Endodermal cell (in vitro differentiated cells): Measurements from ENCODE around the gene FAM8A1. TPM values are rescaled to one million over a fixed set of nuclear protein-coding genes. Genes with fewer than 3 reads are reported as not detected.

ENCODE experiments used
- DNase-seq: peaks from one replicate; pipeline ENCODE4 v3.0.0-alpha.2; 2017
- H3K27ac ChIP-seq: 2 replicates; pipeline ENCODE4 v1.5.1; 2013; ENCODE audit warnings: mild to moderate bottlenecking, low read depth, low read length, moderate library complexity
- H3K27me3 ChIP-seq: 2 replicates; pipeline ENCODE4 v1.6.1; 2013; ENCODE audit warnings: mild to moderate bottlenecking, low read length, moderate library complexity; ENCODE audit not compliant: insufficient read depth, control insufficient read depth, poor library complexity, severe bottlenecking
- H3K36me3 ChIP-seq: 2 replicates; pipeline ENCODE4 v1.7.0; 2013; ENCODE audit warnings: mild to moderate bottlenecking, low read length, moderate library complexity; ENCODE audit not compliant: control insufficient read depth, insufficient read depth
- H3K4me1 ChIP-seq: one replicate; pipeline ENCODE4 v1.7.0; 2013; ENCODE audit warnings: low read length; ENCODE audit not compliant: control insufficient read depth, insufficient read depth
- H3K4me3 ChIP-seq: 2 replicates; pipeline ENCODE4 v1.5.1; 2013; ENCODE audit warnings: mild to moderate bottlenecking, low read length, moderate library complexity
- H3K9ac ChIP-seq: 2 replicates; pipeline ENCODE4 v1.6.1; 2013; ENCODE audit warnings: mild to moderate bottlenecking, low read length, moderate library complexity; ENCODE audit not compliant: poor library complexity, severe bottlenecking; ENCODE audit errors: extremely low read depth
- H3K9me3 ChIP-seq: 2 replicates; pipeline ENCODE4 v1.6.1; 2013; ENCODE audit warnings: mild to moderate bottlenecking, low read length, moderate library complexity; ENCODE audit not compliant: control insufficient read depth
- H3K27ac Mint-ChIP-seq: 2 replicates; pipeline ENCODE4 v1.8.0; 2020; ENCODE audit warnings: mixed read lengths
- H3K27me3 Mint-ChIP-seq: 2 replicates; pipeline ENCODE4 v1.8.0; 2021; ENCODE audit warnings: mild to moderate bottlenecking, mixed read lengths; ENCODE audit not compliant: insufficient read depth
- H3K36me3 Mint-ChIP-seq: 2 replicates; pipeline ENCODE4 v1.8.0; 2020; ENCODE audit warnings: low read depth, mixed read lengths
- H3K4me1 Mint-ChIP-seq: 2 replicates; pipeline ENCODE4 v1.8.0; 2020; ENCODE audit warnings: mixed read lengths
- H3K4me3 Mint-ChIP-seq: 2 replicates; pipeline ENCODE4 v1.8.0; 2020; ENCODE audit warnings: mild to moderate bottlenecking, moderate library complexity, mixed read lengths
- H3K9me3 Mint-ChIP-seq: 2 replicates; pipeline ENCODE4 v1.8.0; 2020; ENCODE audit warnings: mild to moderate bottlenecking, mixed read lengths
- WGBS, 2 experiments: methylation state at CpG; one replicate each; pipeline versions ENCODE4 v1.1.5 to v1.1.7; 2013; ENCODE audit warnings: missing lambda C conversion rate in 2 of 2, mixed read lengths in 1 of 2; ENCODE audit not compliant: insufficient coverage in 1 of 2, insufficient read length in 1 of 2; 5-methylcytosine and 5-hydroxymethylcytosine counted together
- total RNA-seq, 2 donors: library from RNA; stranded (reverse); fragmentation: NEBNext Ultra II Directional in 1 of 2; extraction: Animal tissue kit (Norgen Biotek cat#: 25700) in 1 of 2; gene quantifications; 2 replicates in 1 of 2; 3 replicates in 1 of 2; pipeline ENCODE4 v1.2.1, GENCODE V29; 2021
- TF ChIP-seq, protein P1 (sequence below): fragments of 200-600 bp; sonication (generic); conservative IDR thresholded peaks from 2 replicates; pipeline ENCODE4 v1.5.0; 2021; ENCODE audit warnings: antibody characterized with exemption, mild to moderate bottlenecking

FAM8A1 gene
- total RNA-seq, 2 donors from 2014 or later: 10.4 to 12.1 TPM

DNA sequence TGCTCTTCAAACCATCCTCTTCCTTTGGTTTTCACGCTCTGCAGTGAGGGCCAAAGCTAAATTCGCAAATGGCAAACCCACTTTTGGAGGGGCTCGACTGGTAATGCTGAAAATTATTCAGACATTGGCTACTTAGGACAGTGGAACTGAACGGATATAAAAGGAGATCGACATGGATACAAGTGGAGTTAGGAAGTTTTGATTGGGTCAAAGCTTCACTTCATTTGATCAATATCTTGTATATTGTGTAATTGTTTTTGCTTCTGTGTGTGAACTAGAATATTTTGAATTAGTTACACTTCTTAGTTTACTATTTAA lies 1.2 kb downstream of the FAM8A1 start:
- H3K27ac Mint-ChIP-seq: no peak overlapping the region
- TF ChIP-seq, protein P1, sequence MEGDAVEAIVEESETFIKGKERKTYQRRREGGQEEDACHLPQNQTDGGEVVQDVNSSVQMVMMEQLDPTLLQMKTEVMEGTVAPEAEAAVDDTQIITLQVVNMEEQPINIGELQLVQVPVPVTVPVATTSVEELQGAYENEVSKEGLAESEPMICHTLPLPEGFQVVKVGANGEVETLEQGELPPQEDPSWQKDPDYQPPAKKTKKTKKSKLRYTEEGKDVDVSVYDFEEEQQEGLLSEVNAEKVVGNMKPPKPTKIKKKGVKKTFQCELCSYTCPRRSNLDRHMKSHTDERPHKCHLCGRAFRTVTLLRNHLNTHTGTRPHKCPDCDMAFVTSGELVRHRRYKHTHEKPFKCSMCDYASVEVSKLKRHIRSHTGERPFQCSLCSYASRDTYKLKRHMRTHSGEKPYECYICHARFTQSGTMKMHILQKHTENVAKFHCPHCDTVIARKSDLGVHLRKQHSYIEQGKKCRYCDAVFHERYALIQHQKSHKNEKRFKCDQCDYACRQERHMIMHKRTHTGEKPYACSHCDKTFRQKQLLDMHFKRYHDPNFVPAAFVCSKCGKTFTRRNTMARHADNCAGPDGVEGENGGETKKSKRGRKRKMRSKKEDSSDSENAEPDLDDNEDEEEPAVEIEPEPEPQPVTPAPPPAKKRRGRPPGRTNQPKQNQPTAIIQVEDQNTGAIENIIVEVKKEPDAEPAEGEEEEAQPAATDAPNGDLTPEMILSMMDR: no peak

DNA sequence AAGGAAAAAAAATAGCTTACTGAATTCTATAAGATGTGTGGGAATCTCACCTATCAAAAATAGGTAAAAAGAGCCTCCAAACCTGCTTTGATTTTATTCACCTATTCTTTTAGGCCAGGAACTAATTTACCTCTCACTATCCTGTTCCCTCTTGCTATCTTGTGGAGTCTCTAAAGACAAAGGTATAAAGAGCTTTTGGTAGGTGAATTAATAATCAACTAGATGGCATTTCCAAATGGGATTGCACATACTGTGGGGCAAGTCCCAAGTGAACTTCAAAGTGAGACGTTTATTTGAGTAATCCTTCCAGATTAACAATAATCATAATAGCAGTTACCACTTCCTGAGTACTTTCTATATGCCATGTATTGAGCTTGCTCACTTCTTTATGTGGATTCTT lies 2.8 kb downstream of the FAM8A1 start:
- Histone ChIP-seq H3K4me3 (peak overlapping the region; percentile 96), H3K9ac (no peak overlapping the region), H3K27ac (no peak overlapping the region), H3K36me3 (peaks cover 42% of the 10 kb centered on the region), H3K9me3 (no peaks in the 10 kb centered on the region), H3K4me1 (no peaks in the 10 kb centered on the region), H3K27me3 (no peaks in the 10 kb centered on the region)
- Mint-ChIP-seq H3K36me3 (peaks cover 21% of the 10 kb centered on the region), H3K4me1 (peaks cover 9% of the 10 kb centered on the region), H3K27me3 (no peaks in the 10 kb centered on the region), H3K9me3 (no peaks in the 10 kb centered on the region), H3K27ac (no peak overlapping the region), H3K4me3 (no peak overlapping the region)
- TF ChIP-seq, protein P1: no peak
- 89 to 100% methylated on average over 1 of the region's 1 CpG for WGBS, 2 experiments
- DNase-seq: no peak

More for the DNA sequence above, 1.2 kb downstream of the FAM8A1 start:
- H3K27me3 Mint-ChIP-seq: no peaks in the 10 kb centered on the region
- H3K9me3 Mint-ChIP-seq: no peaks in the 10 kb centered on the region
- peak overlapping the region; percentile 68 for H3K4me3 Mint-ChIP-seq
- WGBS, 2 experiments: 37 to 55% methylated on average over 5 of the region's 5 CpGs
- no peaks in the 10 kb centered on the region for H3K4me1 ChIP-seq
- no peaks in the 10 kb centered on the region for H3K27me3 ChIP-seq
- H3K36me3 Mint-ChIP-seq: peaks cover 16% of the 10 kb centered on the region
- peaks cover 9% of the 10 kb centered on the region for H3K4me1 Mint-ChIP-seq
- H3K27ac ChIP-seq: no peak overlapping the region
- DNase-seq: no peak
- peaks cover 32% of the 10 kb centered on the region for H3K36me3 ChIP-seq
- H3K4me3 ChIP-seq: peak overlapping the region; percentile 96
- no peaks in the 10 kb centered on the region for H3K9me3 ChIP-seq
- H3K9ac ChIP-seq: peak overlapping the region; percentile 81

DNA sequence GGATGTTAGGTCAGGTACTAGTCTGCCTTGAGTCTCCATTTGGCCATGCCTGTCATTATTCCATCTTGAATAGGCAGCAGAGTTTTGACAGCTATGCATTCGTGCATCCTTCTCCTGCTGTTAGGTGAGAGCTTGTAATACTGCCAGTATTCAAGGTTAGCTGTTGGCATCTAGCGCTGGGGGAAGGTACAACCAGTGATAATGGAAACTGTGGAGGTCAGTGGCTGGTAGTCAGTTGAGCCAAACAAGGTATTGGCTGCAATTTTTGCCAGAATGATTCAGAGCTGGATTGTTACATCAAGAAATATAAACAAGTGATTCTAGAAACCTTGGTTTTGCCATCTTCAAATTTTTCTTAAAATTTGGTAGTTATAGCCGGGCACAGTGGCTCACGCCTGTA lies 6.5 kb downstream of the FAM8A1 start:
- Histone ChIP-seq H3K4me1 (no peaks in the 10 kb centered on the region), H3K9ac (no peak overlapping the region), H3K4me3 (no peak overlapping the region), H3K27ac (no peak overlapping the region), H3K36me3 (peaks cover 68% of the 10 kb centered on the region), H3K27me3 (no peaks in the 10 kb centered on the region), H3K9me3 (no peaks in the 10 kb centered on the region)
- TF ChIP-seq, protein P1: no peak
- Mint-ChIP-seq H3K4me1 (peaks cover 3% of the 10 kb centered on the region), H3K27me3 (no peaks in the 10 kb centered on the region), H3K9me3 (no peaks in the 10 kb centered on the region), H3K36me3 (peaks cover 24% of the 10 kb centered on the region), H3K27ac (no peak overlapping the region), H3K4me3 (no peak overlapping the region)
- DNase-seq: no peak
- WGBS, 2 experiments: 91 to 95% methylated on average over 3 to 4 of the region's 4 CpGs
